ENCODE measurements around the gene ATAD5.

Gene ATAD5
- total RNA-seq = 14.8 to 34.5 (median 25.6) reads per million in 9 experiments

- Mint-ChIP-seq H3K27me3 (no peaks in the 10 kb centered on the region), H3K27ac (peak within 1 kb of the TSS; percentile 90), H3K36me3 (ENCODE audit: insufficient read depth) (peaks cover 12% of the 10 kb centered on the region), H3K4me1 (ENCODE audit: low read depth in 2 of 2) (peaks cover 17 to 26% of the 10 kb centered on the region in 2 donors), H3K4me3 (peak within 1 kb of the TSS; percentile 98), H3K9me3 (no peaks in the 10 kb centered on the region)
- peak; percentile 97 for ATAC-seq (replicated peaks)
- DNase-seq = peak; percentile 76 to 82 (median 79)
Observed at GRCh38 chr17:30831663-30832437, at the start of gene ATAD5. ATAD5 (plus strand) TSS chr17:30831966; CDS start chr17:30832348, 382 bp downstream.

- H3K4me1 Mint-ChIP-seq (ENCODE audit: low read depth in 2 of 2) = peaks cover 5 to 7% of the 10 kb centered on the region in 2 donors
- no peak overlapping the region for H3K4me3 Mint-ChIP-seq
- H3K9me3 Mint-ChIP-seq = no peaks in the 10 kb centered on the region
- no peaks in the 10 kb centered on the region for H3K27me3 Mint-ChIP-seq
- peaks cover 72% of the 10 kb centered on the region for H3K36me3 Mint-ChIP-seq (ENCODE audit: insufficient read depth)
- no peak for DNase-seq
- no peak for ATAC-seq (replicated peaks)
- peak overlapping the region in 1 of 2 donors; percentile 91 for H3K27ac Mint-ChIP-seq
Observed at GRCh38 chr17:30782206-30782605, 49.6 kb upstream of the ATAD5 start.

GRCh38 chr17:30788918-30789317, 42.8 kb upstream of the ATAD5 start:
- ATAC-seq (replicated peaks) (no peak), DNase-seq (no peak)
- H3K36me3 Mint-ChIP-seq (ENCODE audit: insufficient read depth) = peaks cover 95% of the 10 kb centered on the region
- H3K4me1 Mint-ChIP-seq (ENCODE audit: low read depth in 2 of 2) = peaks cover 2 to 12% of the 10 kb centered on the region in 2 donors
- H3K9me3 Mint-ChIP-seq = no peaks in the 10 kb centered on the region
- H3K4me3 Mint-ChIP-seq = no peak overlapping the region
- no peaks in the 10 kb centered on the region for H3K27me3 Mint-ChIP-seq
- peak overlapping the region; percentile 87 to 93 for H3K27ac Mint-ChIP-seq

- H3K36me3 Mint-ChIP-seq (ENCODE audit: insufficient read depth) = peaks cover 95% of the 10 kb centered on the region
- H3K4me3 Mint-ChIP-seq = no peak overlapping the region
- ATAC-seq (replicated peaks) = no peak
Observed at GRCh38 chr17:30790279-30790678, 41.5 kb upstream of the ATAD5 start.

GRCh38 chr17:30793282-30793977, 38.3 kb upstream of the ATAD5 start:
- ATAC-seq (replicated peaks) (no peak), DNase-seq (no peak)
- peaks cover 96% of the 10 kb centered on the region for H3K36me3 Mint-ChIP-seq (ENCODE audit: insufficient read depth)
- peaks cover 2 to 21% of the 10 kb centered on the region in 2 donors for H3K4me1 Mint-ChIP-seq (ENCODE audit: low read depth in 2 of 2)
- H3K27me3 Mint-ChIP-seq = no peaks in the 10 kb centered on the region
- no peak overlapping the region for H3K4me3 Mint-ChIP-seq
- H3K27ac Mint-ChIP-seq = peak overlapping the region in 1 of 2 donors; percentile 89
- H3K9me3 Mint-ChIP-seq = no peaks in the 10 kb centered on the region

More at GRCh38 chr17:30790279-30790678, 41.5 kb upstream of the ATAD5 start:
- no peaks in the 10 kb centered on the region for H3K9me3 Mint-ChIP-seq
- peak overlapping the region; percentile 87 to 93 for H3K27ac Mint-ChIP-seq
- no peak for DNase-seq
- no peaks in the 10 kb centered on the region for H3K27me3 Mint-ChIP-seq
- peaks cover 2 to 17% of the 10 kb centered on the region in 2 donors for H3K4me1 Mint-ChIP-seq (ENCODE audit: low read depth in 2 of 2)

- H3K36me3 Mint-ChIP-seq (ENCODE audit: insufficient read depth) = peaks cover 94% of the 10 kb centered on the region
- no peaks in the 10 kb centered on the region for H3K27me3 Mint-ChIP-seq
- DNase-seq (no peak), ATAC-seq (replicated peaks) (no peak)
- H3K9me3 Mint-ChIP-seq = no peaks in the 10 kb centered on the region
- peaks cover 2 to 18% of the 10 kb centered on the region in 2 donors for H3K4me1 Mint-ChIP-seq (ENCODE audit: low read depth in 2 of 2)
- H3K27ac Mint-ChIP-seq = peak overlapping the region; percentile 46 to 89
- no peak overlapping the region for H3K4me3 Mint-ChIP-seq
Observed at GRCh38 chr17:30794372-30794771, 37.4 kb upstream of the ATAD5 start.

GRCh38 chr17:30796016-30796415, 35.8 kb upstream of the ATAD5 start:
- ATAC-seq (replicated peaks) = no peak
- Mint-ChIP-seq H3K36me3 (ENCODE audit: insufficient read depth) (peaks cover 94% of the 10 kb centered on the region), H3K4me1 (ENCODE audit: low read depth in 2 of 2) (peaks cover 0 to 19% of the 10 kb centered on the region in 2 donors), H3K27me3 (no peaks in the 10 kb centered on the region), H3K9me3 (no peaks in the 10 kb centered on the region), H3K4me3 (no peak overlapping the region), H3K27ac (peak overlapping the region; percentile 59 to 79)
- no peak for DNase-seq

GRCh38 chr17:30801671-30802070, 30.1 kb upstream of the ATAD5 start:
- H3K4me1 Mint-ChIP-seq (ENCODE audit: low read depth in 2 of 2) = peaks cover 10 to 34% of the 10 kb centered on the region in 2 donors
- DNase-seq (no peak), ATAC-seq (replicated peaks) (no peak)
- no peak overlapping the region for H3K4me3 Mint-ChIP-seq
- H3K36me3 Mint-ChIP-seq (ENCODE audit: insufficient read depth) = peaks cover 75% of the 10 kb centered on the region
- no peaks in the 10 kb centered on the region for H3K9me3 Mint-ChIP-seq
- H3K27ac Mint-ChIP-seq = peak overlapping the region in 1 of 2 donors; percentile 77
- H3K27me3 Mint-ChIP-seq = no peaks in the 10 kb centered on the region

GRCh38 chr17:30805944-30806456, 25.8 kb upstream of the ATAD5 start:
- H3K4me1 Mint-ChIP-seq (ENCODE audit: low read depth in 2 of 2) = peaks cover 30 to 42% of the 10 kb centered on the region in 2 donors
- no peaks in the 10 kb centered on the region for H3K27me3 Mint-ChIP-seq
- H3K27ac Mint-ChIP-seq = peak overlapping the region; percentile 60 to 83
- H3K36me3 Mint-ChIP-seq (ENCODE audit: insufficient read depth) = peaks cover 40% of the 10 kb centered on the region
- no peaks in the 10 kb centered on the region for H3K9me3 Mint-ChIP-seq
- DNase-seq (no peak), ATAC-seq (replicated peaks) (no peak)
- H3K4me3 Mint-ChIP-seq = peak overlapping the region in 1 of 2 donors; percentile 22

GRCh38 chr17:30807896-30808295, 23.9 kb upstream of the ATAD5 start:
- Mint-ChIP-seq H3K4me1 (ENCODE audit: low read depth in 2 of 2) (peaks cover 35 to 47% of the 10 kb centered on the region in 2 donors), H3K36me3 (ENCODE audit: insufficient read depth) (peaks cover 29% of the 10 kb centered on the region), H3K27me3 (no peaks in the 10 kb centered on the region), H3K27ac (peak overlapping the region; percentile 67 to 95), H3K9me3 (no peaks in the 10 kb centered on the region), H3K4me3 (peak overlapping the region; percentile 79 to 81)
- DNase-seq = no peak
- no peak for ATAC-seq (replicated peaks)

- no peaks in the 10 kb centered on the region for H3K9me3 Mint-ChIP-seq
Observed at GRCh38 chr17:30808785-30809286, 22.9 kb upstream of the ATAD5 start.

GRCh38 chr17:30809867-30810266, 21.9 kb upstream of the ATAD5 start:
- H3K4me1 Mint-ChIP-seq (ENCODE audit: low read depth in 2 of 2) = peaks cover 35 to 45% of the 10 kb centered on the region in 2 donors
- DNase-seq = no peak

More at GRCh38 chr17:30808785-30809286, 22.9 kb upstream of the ATAD5 start:
- Mint-ChIP-seq H3K27ac (peak overlapping the region; percentile 94 to 95), H3K27me3 (no peaks in the 10 kb centered on the region), H3K4me1 (ENCODE audit: low read depth in 2 of 2) (peaks cover 37 to 52% of the 10 kb centered on the region in 2 donors), H3K4me3 (peak overlapping the region; percentile 79 to 81), H3K36me3 (ENCODE audit: insufficient read depth) (peaks cover 20% of the 10 kb centered on the region)
- peak; percentile 98 for ATAC-seq (replicated peaks)
- DNase-seq = peak; percentile 14 to 37 (median 34)

More at GRCh38 chr17:30809867-30810266, 21.9 kb upstream of the ATAD5 start:
- ATAC-seq (replicated peaks) = no peak
- H3K27ac Mint-ChIP-seq = peak overlapping the region; percentile 94 to 95
- H3K27me3 Mint-ChIP-seq = no peaks in the 10 kb centered on the region
- peak overlapping the region; percentile 79 to 81 for H3K4me3 Mint-ChIP-seq
- H3K9me3 Mint-ChIP-seq = no peaks in the 10 kb centered on the region
- peaks cover 19% of the 10 kb centered on the region for H3K36me3 Mint-ChIP-seq (ENCODE audit: insufficient read depth)

Data from effector memory CD8-positive, alpha-beta T cell (primary cell).